NCI-H2227 (cell line): ENCODE data around the gene NR0B2.

Source experiments
- DNase-seq: peaks from one replicate; lab custom pipeline; 2025; ENCODE audit not compliant: unreplicated experiment; lab: John Stamatoyannopoulos, UW

The NR0B2 gene

DNA sequence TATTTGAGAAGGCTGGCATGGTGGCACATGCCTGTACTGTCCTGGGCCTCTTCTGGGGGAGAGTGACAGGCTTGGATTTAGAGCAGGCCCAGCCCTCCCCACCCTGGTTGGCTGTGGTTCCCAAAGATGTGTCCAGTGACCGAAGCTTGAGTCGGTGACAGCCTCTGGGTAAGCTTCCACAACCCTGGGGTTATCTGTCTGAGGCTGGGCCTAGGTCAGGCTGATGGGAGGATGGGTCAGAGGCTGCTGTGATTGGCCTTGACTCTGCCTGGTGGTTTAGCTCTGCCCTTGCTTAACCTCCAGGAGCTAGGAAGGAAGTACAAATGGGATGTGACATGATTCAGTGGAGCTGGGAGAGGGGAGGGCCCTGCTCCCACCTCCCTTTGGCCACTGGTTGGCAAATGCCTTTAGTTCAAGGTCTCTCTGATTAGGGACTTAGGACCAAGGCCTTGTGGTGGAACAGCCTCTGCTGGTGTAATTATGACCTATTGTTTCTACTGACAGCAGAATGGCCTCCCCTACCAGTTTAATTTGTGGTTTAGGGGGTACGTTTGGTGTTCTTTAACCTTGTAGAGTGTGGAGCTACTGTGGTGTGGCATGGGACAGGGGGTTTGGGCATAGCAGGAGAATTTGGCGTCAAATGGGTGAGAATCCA lies 24.4 kb upstream of the NR0B2 start:
- no peak for DNase-seq

DNA sequence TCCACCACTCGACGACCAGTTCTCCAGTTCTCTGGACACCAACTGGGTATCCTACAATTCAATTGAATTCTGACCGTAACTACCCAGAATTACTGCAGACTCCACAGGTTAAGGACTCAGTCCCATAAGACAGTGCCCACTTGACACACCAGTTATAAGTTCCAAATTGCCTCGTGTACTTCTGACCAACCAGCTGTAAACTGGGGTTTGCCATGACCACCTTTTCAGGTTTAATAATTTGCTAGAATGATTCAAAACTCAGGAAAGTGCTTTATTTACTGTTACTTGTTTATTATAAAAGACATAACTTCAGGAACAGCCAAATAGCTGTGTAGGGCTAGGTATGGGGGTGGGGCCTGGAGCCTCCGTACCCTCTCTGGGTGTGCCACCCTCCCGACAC lies 23.0 kb upstream of the NR0B2 start:
- no peak for DNase-seq

- no peak for DNase-seq
Observed at GRCh38 chr1:26932531-26932930, 18.8 kb upstream of the NR0B2 start.

GRCh38 chr1:26923711-26924110 lies 9.9 kb upstream of the NR0B2 start:
- no peak for DNase-seq

- no peak for DNase-seq
Observed at GRCh38 chr1:26922901-26923300, 9.1 kb upstream of the NR0B2 start.

DNA sequence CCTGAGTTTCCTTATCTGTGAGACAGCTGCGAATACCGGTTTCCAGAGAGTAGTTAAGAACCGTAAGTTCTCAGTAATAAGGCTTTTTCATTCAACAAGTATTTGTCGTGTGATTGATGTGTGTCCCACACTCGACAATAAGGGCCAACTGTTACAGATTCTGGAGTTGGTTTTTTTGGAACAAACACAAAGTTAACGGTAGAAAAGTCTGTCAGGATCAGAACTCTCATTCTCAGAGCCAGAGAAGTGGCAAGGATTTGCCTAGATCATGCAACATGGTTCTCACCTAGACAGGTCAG lies 8.6 kb upstream of the NR0B2 start:
- DNase-seq = no peak

DNA sequence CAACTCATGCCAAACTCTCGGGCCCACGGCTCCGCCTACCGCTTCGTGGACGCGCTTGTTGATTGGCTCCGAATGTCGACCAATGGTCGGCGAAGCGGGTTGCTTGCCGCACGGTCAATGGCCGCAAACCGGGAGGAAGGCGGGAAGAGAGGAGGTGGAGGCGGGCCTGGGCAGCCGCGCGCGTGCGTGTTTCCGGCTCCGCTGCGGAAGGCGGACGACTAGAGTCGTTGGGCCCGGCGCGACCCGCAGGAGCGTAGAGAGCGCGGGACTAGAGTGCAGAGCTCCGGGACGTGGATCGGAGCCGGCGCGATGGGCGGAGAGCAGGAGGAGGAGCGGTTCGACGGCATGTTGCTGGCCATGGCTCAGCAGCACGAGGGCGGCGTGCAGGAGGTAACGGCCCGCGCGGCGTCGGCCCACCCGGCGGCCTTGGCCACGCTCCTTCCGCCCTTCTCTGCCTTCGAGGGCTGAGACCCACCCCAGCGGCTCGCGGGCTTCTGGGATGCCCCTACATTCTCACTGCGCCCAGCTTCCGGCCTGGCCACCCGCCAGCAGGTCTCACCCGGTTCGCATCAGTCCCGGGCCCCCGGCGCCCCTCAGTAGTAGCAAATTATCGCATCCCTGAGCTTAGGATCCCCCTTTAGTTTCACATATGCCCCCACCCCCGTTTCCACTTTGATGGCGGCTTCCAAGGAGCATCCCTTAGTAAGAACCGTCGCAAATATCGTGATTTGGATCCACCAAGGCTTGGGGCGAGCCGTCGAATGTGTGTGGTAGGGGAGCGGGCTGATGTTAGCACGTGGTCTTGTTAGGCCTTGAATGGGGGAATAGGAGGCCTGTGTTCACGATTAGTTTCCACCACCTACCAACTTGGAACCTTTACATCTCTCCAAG lies 8.0 kb upstream of the NR0B2 start, which contains the start of gene NUDC:
TSS of gene NUDC (plus strand) at position 204 of the 891 bp plus-strand sequence. CDS start at position 310, 106 bp downstream.
- DNase-seq = peak; percentile 98

- DNase-seq = no peak
Observed at GRCh38 chr1:26921126-26921539, 7.4 kb upstream of the NR0B2 start.

DNA sequence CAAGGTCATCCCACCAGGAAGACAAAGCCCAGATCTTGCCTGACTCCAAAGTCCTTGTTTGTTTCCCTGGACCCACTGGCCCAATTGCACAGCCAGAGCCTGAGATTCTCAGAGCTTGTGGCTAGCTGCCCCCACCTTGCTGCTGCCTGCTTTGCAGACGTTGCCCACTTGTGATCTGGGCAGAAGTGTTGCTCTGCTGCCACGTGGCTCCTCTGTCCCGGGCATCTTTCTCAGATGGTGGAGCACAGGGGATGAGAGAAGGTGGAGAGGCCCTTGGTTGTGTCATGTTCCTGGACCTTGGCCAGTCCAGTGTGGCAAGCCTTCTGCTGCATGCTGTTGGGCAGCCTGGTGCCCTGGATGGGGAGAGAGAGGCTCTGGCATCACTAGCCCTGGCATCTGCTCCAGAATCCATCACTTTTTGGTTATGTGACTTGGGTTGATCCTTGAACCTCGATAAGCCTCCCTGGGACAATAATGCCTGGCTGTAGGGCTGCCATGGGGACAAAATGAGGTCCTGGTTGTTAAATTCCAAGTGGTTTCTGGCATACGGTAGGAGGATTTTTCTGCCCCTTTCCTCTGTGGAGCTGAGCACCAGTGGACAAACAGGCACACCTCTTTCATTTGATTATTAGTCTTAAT lies 1.5 kb upstream of the NR0B2 start:
- no peak for DNase-seq

- no peak for DNase-seq
Observed at GRCh38 chr1:26913389-26913753, 404 bp downstream of the NR0B2 start.

DNA sequence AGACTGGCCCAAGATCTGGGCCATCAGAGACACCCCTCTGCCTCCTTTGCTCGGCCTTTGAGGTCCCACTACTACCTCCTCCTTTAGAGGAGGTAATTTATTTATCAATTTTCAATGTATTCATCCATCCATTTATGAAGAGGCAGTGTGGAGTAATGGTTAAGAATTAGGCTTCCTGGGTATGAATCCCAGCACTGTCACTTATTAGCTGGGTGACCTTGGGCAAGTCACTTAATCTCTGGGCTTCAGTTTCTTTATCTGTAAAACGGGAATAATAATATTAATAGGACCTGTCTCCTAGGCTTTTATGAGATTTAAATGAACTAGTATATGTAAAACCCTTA lies 1.7 kb downstream of the NR0B2 start:
- DNase-seq = no peak

- no peak for DNase-seq
Observed at GRCh38 chr1:26911399-26912146, 2.2 kb downstream of the NR0B2 start.

- DNase-seq = no peak
Observed at GRCh38 chr1:26910343-26911160, 3.2 kb downstream of the NR0B2 start.

- no peak for DNase-seq
Observed at GRCh38 chr1:26909951-26910342, 3.8 kb downstream of the NR0B2 start.

GRCh38 chr1:26907071-26907917 lies 6.5 kb downstream of the NR0B2 start:
- DNase-seq = no peak

GRCh38 chr1:26900815-26901511 lies 12.8 kb downstream of the NR0B2 start:
- no peak for DNase-seq

DNA sequence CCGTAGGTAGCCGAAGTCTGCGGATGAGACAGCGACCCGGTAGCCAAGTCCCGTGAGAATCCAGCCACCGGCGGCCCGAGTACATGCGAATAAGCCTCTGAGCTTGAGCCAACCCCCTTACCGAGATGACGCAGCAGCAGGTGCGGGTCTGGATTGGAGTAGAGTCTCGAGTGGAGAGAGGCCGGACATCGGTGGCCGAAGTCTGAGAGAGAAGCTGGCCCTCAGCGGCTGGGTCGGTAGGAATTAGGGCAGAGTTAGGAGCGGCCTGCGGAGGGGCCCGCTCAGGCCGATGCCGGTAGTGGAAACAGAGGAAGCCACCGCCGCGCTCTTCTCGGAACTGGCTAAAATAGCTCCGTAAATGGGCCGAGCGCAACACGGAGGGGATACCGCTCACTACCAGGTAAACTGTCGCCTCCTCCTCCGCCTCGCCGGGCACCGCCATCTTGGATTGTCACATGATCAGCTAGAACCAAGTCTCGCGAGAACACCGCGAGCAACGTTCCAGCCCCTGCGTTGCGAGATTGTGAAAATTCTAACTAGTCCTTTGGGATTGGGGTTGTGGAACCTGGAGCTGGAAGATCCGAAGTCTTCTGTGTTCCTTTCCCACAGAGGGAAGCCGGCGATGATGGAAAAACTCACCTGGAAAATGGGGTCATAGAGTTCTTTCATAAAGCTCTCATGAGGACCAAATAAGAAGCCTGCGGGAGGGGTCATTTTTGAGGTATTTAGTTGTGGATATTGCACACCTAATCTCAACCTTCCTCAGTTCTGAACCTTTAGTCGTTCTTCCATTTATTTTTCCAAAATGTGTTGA lies 13.6 kb downstream of the NR0B2 start, which contains the start of gene GPATCH3:
TSS of gene GPATCH3 (minus strand) at position 467 of the 814 bp plus-strand sequence. CDS start at position 442, 25 bp downstream.
- DNase-seq = peak; percentile 98

DNA sequence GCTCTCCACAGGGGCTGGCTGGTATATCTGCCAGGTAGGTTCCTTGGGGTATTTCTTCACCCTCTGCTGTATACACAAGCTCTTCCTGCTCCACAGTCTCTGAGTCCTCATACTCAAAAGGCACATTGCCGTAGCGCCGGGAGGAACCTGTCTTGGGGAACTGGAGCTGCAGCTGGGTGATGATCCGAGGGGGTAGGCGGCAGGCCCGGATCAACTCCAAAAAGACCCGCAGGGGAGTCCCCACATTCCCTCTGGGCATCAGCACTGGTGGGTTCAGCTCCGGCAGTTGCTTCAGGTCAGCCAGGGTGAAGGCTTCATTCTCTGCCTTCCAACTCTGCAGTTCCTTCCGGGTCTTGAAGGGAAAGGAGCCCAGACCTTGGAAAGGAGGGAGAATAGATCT lies 16.4 kb downstream of the NR0B2 start:
- no peak for DNase-seq
